Liver (tissue), 9 donors: ENCODE results near the gene MARK2. TPM values are rescaled to one million over a fixed set of nuclear protein-coding genes. Genes with fewer than 3 reads are reported as not detected.

Source experiments
- DNase-seq: peaks from one replicate; pipeline ENCODE4 v3.0.0-alpha.2; 2017; ENCODE audit warnings: low spot score
- H3K27ac ChIP-seq, 2 donors: one replicate each; pipeline ENCODE4 v1.7.0; 2013; ENCODE audit warnings: inconsistent platforms in 2 of 2, low read length in 2 of 2, control low read depth in 1 of 2, low read depth in 1 of 2, mild to moderate bottlenecking in 1 of 2
- H3K27me3 ChIP-seq, 4 donors: one replicate each; pipeline versions ENCODE4 v1.6.1 to v1.7.0; 2013; ENCODE audit warnings: low read length in 3 of 4, inconsistent platforms in 1 of 4, mild to moderate bottlenecking in 1 of 4, moderate library complexity in 1 of 4; ENCODE audit not compliant: control insufficient read depth in 4 of 4, insufficient read depth in 4 of 4
- H3K36me3 ChIP-seq, 4 donors: one replicate each; pipeline versions ENCODE4 v1.6.1 to v1.7.0; 2013; ENCODE audit warnings: low read length in 3 of 4, mild to moderate bottlenecking in 3 of 4, low read depth in 1 of 4, moderate library complexity in 1 of 4; ENCODE audit not compliant: control insufficient read depth in 4 of 4, insufficient read depth in 3 of 4
- H3K4me1 ChIP-seq, 4 donors: one replicate each; pipeline versions ENCODE4 v1.6.1 to v1.7.0; 2013; ENCODE audit warnings: low read length in 3 of 4, mild to moderate bottlenecking in 3 of 4, moderate library complexity in 1 of 4; ENCODE audit not compliant: control insufficient read depth in 4 of 4, insufficient read depth in 4 of 4
- H3K4me3 ChIP-seq, 3 donors: one replicate each; pipeline versions ENCODE4 v1.6.1 to v1.7.0; 2013; ENCODE audit warnings: low read length in 3 of 3, control low read depth in 1 of 3, low read depth in 1 of 3, mild to moderate bottlenecking in 1 of 3
- H3K9ac ChIP-seq, 2 donors: one replicate each; pipeline ENCODE4 v1.7.0; 2013; ENCODE audit warnings: low read length in 2 of 2, mild to moderate bottlenecking in 2 of 2, moderate library complexity in 2 of 2, control low read depth in 1 of 2, low read depth in 1 of 2
- H3K9me3 ChIP-seq, 4 donors: one replicate each; pipeline versions ENCODE4 v1.6.1 to v1.7.0; 2013; ENCODE audit warnings: low read length in 3 of 4; ENCODE audit not compliant: control insufficient read depth in 4 of 4
- ATF3 ChIP-seq: IDR thresholded peaks from 2 replicates; pipeline ENCODE4 v1.6.1; 2016; ENCODE audit warnings: antibody characterized with exemption
- CTCF ChIP-seq: fragments of 150-350 bp; IDR thresholded peaks from 2 replicates; pipeline ENCODE4 v1.5.1; 2017; ENCODE audit warnings: improper control_type of control experiment, low read depth, low read length; ENCODE audit not compliant: missing input control
- EGR1 ChIP-seq, 2 donors: IDR thresholded peaks; 2 replicates each; pipeline ENCODE4 v1.6.1; 2016 to 2018; ENCODE audit warnings: antibody characterized with exemption in 2 of 2, low read depth in 2 of 2
- FOXA1 ChIP-seq: IDR thresholded peaks from 2 replicates; pipeline ENCODE4 v1.6.1; 2016; ENCODE audit warnings: antibody characterized with exemption
- FOXA2 ChIP-seq: IDR thresholded peaks from 2 replicates; pipeline ENCODE4 v1.6.1; 2016; ENCODE audit warnings: antibody characterized with exemption
- GABPA ChIP-seq, 2 donors: IDR thresholded peaks in 1 of 2; conservative IDR thresholded peaks in 1 of 2; 2 replicates each; pipeline ENCODE4 v1.6.1; 2016; ENCODE audit warnings: antibody characterized with exemption in 2 of 2, mild to moderate bottlenecking in 1 of 2, moderate library complexity in 1 of 2
- HNF4A ChIP-seq, 2 donors: conservative IDR thresholded peaks; 2 replicates each; pipeline ENCODE4 v1.6.1; 2016; ENCODE audit warnings: antibody characterized with exemption in 2 of 2, mild to moderate bottlenecking in 2 of 2
- HNF4G ChIP-seq: IDR thresholded peaks from 2 replicates; pipeline ENCODE4 v1.6.1; 2016; ENCODE audit warnings: antibody characterized with exemption
- JUND ChIP-seq, 2 donors: IDR thresholded peaks; 2 replicates each; pipeline ENCODE4 v1.6.1; 2016; ENCODE audit warnings: antibody characterized with exemption in 2 of 2
- NR2F2 ChIP-seq: IDR thresholded peaks from 2 replicates; pipeline ENCODE4 v1.6.1; 2016; ENCODE audit warnings: antibody characterized with exemption
- RAD21 ChIP-seq, 2 donors: IDR thresholded peaks; 2 replicates each; pipeline ENCODE4 v1.6.1; 2016; ENCODE audit warnings: antibody characterized with exemption in 2 of 2, mild to moderate bottlenecking in 2 of 2
- RXRA ChIP-seq, 2 donors: IDR thresholded peaks; 2 replicates each; pipeline ENCODE4 v1.6.1; 2017 to 2018; ENCODE audit warnings: antibody characterized with exemption in 2 of 2, mild to moderate bottlenecking in 1 of 2
- SP1 ChIP-seq: IDR thresholded peaks from 2 replicates; pipeline ENCODE4 v1.6.1; 2018; ENCODE audit warnings: antibody characterized with exemption, mild to moderate bottlenecking
- TAF1 ChIP-seq: conservative IDR thresholded peaks from 2 replicates; pipeline ENCODE4 v1.6.1; 2016; ENCODE audit warnings: antibody characterized with exemption, mild to moderate bottlenecking
- YY1 ChIP-seq: IDR thresholded peaks from 2 replicates; pipeline ENCODE4 v1.6.1; 2016; ENCODE audit warnings: antibody characterized with exemption, mild to moderate bottlenecking
- ZBTB33 ChIP-seq: IDR thresholded peaks from 2 replicates; pipeline ENCODE4 v1.6.1; 2016; ENCODE audit warnings: antibody characterized with exemption
- WGBS: extraction: QIAGEN DNeasy Blood & Tissue Kit; methylation state at CpG from one replicate; pipeline ENCODE4 v1.1.7; 2013; 5-methylcytosine and 5-hydroxymethylcytosine counted together
- polyA plus RNA-seq, 2 donors: library from polyadenylated mRNA; stranded (reverse) in 1 of 2; unstranded in 1 of 2; fragments of 200-250 nt in 1 of 2; fragments of >200 nt in 1 of 2; fragmentation: Nextera tagmentation in 1 of 2; extraction: Ambion mirVana in 1 of 2; gene quantifications; one replicate each; pipeline versions ENCODE4 v1.2.1 to v1.2.3, GENCODE V29; 2013 to 2015
- total RNA-seq, 2 donors: library from RNA; depleted of rRNA; stranded (reverse); fragments of >200 nt; gene quantifications; one replicate each; pipeline ENCODE4 v1.2.3, GENCODE V29; 2014
- TF ChIP-seq, protein P1 (sequence below): IDR thresholded peaks from 2 replicates; pipeline ENCODE4 v1.6.1; 2016; ENCODE audit warnings: antibody characterized with exemption, mild to moderate bottlenecking
- TF ChIP-seq, protein P2 (sequence below): IDR thresholded peaks from 2 replicates; pipeline ENCODE4 v1.6.1; 2016; ENCODE audit warnings: antibody characterized with exemption
- donor health status: healthy.
- donor health status: healthy.
- donor health status: healthy.
- donor health status: healthy.
- donor health status: healthy.

The MARK2 gene
- total and polyA plus RNA-seq, 4 donors: 3.4 to 11.6 (median 8.0) TPM

DNA sequence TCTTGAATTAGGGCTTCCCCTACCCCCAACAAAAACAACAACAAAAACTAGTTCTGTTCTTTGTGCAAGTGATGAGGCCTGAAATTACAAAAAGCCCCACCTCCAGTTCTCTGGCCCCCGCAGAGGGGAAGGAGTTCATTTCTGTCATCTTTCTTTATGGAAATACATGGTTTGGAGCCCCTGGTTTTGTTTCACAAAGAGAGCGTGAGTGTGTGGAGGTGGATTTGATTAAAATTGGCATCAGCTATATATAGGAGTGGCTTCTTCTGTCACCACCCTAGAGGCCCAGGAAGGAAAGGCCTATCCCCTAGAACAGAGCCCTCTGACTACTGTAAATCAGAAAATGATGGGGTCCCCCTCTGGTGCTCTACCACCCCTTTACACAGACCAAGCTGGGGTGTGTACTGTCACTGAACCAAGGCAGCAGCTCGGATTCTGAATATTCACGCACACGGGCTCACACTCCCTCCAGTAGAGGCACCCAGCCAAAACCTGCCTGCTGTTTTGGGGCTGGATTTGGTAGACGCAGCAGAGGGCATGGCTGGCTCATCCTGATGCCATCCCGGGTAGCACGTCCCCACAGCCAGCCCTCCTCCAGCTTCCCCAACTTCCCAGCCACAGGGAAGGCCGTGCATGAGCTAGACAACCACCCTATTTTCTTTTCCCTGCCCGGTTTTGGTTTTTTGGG lies 58.7 kb downstream of the MARK2 start:
- TF ChIP-seq FOXA2 (no peak), RXRA (IDR thresholded peaks at IDR 0.05) (no peak), TAF1 (no peak), EGR1 (IDR thresholded peaks at IDR 0.05; ENCODE audit: low read depth in 2 of 2) (no peak), YY1 (no peak), RAD21 (IDR thresholded peaks at IDR 0.05) (no peak), ZBTB33 (no peak), CTCF (no peak), GABPA (IDR thresholded peaks at IDR 0.05 in 1 of 2, conservative IDR thresholded peaks at IDR 0.05 in 1 of 2) (no peak), HNF4G (no peak)
- TF ChIP-seq, protein P1, sequence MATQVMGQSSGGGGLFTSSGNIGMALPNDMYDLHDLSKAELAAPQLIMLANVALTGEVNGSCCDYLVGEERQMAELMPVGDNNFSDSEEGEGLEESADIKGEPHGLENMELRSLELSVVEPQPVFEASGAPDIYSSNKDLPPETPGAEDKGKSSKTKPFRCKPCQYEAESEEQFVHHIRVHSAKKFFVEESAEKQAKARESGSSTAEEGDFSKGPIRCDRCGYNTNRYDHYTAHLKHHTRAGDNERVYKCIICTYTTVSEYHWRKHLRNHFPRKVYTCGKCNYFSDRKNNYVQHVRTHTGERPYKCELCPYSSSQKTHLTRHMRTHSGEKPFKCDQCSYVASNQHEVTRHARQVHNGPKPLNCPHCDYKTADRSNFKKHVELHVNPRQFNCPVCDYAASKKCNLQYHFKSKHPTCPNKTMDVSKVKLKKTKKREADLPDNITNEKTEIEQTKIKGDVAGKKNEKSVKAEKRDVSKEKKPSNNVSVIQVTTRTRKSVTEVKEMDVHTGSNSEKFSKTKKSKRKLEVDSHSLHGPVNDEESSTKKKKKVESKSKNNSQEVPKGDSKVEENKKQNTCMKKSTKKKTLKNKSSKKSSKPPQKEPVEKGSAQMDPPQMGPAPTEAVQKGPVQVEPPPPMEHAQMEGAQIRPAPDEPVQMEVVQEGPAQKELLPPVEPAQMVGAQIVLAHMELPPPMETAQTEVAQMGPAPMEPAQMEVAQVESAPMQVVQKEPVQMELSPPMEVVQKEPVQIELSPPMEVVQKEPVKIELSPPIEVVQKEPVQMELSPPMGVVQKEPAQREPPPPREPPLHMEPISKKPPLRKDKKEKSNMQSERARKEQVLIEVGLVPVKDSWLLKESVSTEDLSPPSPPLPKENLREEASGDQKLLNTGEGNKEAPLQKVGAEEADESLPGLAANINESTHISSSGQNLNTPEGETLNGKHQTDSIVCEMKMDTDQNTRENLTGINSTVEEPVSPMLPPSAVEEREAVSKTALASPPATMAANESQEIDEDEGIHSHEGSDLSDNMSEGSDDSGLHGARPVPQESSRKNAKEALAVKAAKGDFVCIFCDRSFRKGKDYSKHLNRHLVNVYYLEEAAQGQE: no peak
- TF ChIP-seq, protein P2, sequence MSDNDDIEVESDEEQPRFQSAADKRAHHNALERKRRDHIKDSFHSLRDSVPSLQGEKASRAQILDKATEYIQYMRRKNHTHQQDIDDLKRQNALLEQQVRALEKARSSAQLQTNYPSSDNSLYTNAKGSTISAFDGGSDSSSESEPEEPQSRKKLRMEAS: no peak
- peaks cover 8 to 67% (median 60%) of the 10 kb centered on the region in 4 donors for H3K36me3 ChIP-seq
- DNase-seq: no peak
- no peaks in the 10 kb centered on the region for H3K4me1 ChIP-seq
- no peaks in the 10 kb centered on the region for H3K9me3 ChIP-seq
- no peak overlapping the region for H3K27ac ChIP-seq
- 93% methylated on average over 10 of the region's 10 CpGs for WGBS
- H3K4me3 ChIP-seq: no peak overlapping the region
- H3K27me3 ChIP-seq: no peaks in the 10 kb centered on the region
- H3K9ac ChIP-seq: no peak overlapping the region

- Histone ChIP-seq H3K9ac (no peak overlapping the region), H3K9me3 (no peaks in the 10 kb centered on the region), H3K4me1 (peaks cover 0 to 3% (median 0%) of the 10 kb centered on the region in 4 donors), H3K27ac (no peak overlapping the region), H3K27me3 (no peaks in the 10 kb centered on the region), H3K36me3 (peaks cover 13 to 80% (median 72%) of the 10 kb centered on the region in 4 donors), H3K4me3 (no peak overlapping the region)
- TF ChIP-seq, protein P2: no peak
- TF ChIP-seq ATF3 (no peak), SP1 (no peak), FOXA1 (no peak), YY1 (no peak), HNF4A (conservative IDR thresholded peaks at IDR 0.05) (no peak), FOXA2 (no peak), JUND (IDR thresholded peaks at IDR 0.05) (no peak), RAD21 (IDR thresholded peaks at IDR 0.05) (peak in 1 of 2 donors; percentile 55), NR2F2 (no peak), CTCF (peak; percentile 10)
- DNase-seq: no peak
- 87% methylated on average over 3 of the region's 3 CpGs for WGBS
Observed at GRCh38 chr11:63901660-63902059, 62.8 kb downstream of the MARK2 start.
